Measurements from ENCODE around the gene GADD45B.
A peak's percentile ranks its signal among the peaks of the same experiment; 100 is the strongest.

Gene GADD45B, protein sequence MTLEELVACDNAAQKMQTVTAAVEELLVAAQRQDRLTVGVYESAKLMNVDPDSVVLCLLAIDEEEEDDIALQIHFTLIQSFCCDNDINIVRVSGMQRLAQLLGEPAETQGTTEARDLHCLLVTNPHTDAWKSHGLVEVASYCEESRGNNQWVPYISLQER

DNA sequence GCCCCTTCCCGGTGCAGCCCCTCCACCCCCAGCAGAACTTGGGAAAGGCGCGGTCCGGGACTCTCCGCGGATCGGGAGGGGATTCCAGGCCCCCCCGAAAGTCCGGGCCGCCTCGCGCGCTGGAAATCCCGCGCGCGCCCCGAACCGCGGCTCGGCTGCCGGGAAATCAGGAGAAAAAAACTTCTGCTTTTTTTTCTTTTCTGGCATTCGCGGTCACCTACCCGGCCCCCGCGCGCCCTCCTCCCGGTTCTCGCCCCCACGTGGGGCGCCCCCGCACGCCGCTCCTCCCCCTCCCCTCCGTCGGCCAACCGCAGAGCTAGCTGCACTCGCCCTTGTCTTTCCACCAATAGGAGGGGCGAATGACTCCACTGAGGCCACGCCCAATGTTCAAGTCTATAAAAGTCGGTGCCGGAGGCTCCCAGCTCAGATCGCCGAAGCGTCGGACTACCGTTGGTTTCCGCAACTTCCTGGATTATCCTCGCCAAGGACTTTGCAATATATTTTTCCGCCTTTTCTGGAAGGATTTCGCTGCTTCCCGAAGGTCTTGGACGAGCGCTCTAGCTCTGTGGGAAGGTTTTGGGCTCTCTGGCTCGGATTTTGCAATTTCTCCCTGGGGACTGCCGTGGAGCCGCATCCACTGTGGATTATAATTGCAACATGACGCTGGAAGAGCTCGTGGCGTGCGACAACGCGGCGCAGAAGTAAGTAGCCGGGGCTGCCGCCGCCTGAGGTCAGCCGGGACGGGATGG, at the start of gene GADD45B:
Gene GADD45B (plus strand): TSS at position 426 of the 749 bp plus-strand sequence. CDS start 232 bp downstream, at position 658.
- DNase-seq (ENCODE audit: low read depth in 2 of 2): peak; percentile 94 to 97

DNA sequence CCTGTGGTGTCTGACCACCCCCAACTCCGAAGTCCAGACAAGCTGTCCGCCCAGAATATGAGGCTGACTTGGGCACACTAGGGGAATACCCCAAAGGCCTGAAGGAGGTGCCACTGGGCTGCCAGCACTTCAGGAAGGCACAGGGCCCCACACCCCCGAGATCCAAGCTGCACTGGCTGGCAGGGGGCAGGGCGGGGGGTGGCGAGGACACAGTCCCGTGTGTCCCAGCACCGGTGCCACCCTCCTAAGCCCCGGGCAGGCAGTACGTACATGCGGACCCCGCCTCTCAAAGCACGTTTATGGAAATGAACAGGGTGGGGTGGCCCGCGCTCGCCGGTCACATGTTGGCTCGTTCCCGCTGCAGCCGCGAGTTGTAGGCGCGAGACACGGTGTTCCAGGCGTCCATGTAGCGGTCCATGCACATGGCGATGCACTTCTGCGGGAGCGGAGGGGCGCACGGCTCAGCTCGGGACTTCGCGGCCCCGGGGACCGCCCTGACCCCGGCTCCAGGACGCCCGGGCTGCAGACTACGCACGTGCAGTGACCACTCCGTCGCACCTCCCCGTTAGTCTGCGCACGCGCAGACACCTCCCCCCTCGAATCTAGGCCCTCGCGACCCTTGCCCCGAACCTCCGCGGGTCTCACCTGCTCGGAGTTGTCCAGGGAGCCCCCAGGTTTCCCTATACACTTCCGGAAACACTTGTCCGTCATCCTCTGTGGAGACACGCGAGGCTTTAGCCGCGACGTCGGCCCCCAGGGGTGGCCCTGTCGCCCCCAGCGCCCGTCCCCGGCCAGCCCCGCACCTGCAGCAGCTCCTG, 49.1 kb upstream of the GADD45B start:
- peak; percentile 35 to 37 for DNase-seq (ENCODE audit: low read depth in 2 of 2)

DNA sequence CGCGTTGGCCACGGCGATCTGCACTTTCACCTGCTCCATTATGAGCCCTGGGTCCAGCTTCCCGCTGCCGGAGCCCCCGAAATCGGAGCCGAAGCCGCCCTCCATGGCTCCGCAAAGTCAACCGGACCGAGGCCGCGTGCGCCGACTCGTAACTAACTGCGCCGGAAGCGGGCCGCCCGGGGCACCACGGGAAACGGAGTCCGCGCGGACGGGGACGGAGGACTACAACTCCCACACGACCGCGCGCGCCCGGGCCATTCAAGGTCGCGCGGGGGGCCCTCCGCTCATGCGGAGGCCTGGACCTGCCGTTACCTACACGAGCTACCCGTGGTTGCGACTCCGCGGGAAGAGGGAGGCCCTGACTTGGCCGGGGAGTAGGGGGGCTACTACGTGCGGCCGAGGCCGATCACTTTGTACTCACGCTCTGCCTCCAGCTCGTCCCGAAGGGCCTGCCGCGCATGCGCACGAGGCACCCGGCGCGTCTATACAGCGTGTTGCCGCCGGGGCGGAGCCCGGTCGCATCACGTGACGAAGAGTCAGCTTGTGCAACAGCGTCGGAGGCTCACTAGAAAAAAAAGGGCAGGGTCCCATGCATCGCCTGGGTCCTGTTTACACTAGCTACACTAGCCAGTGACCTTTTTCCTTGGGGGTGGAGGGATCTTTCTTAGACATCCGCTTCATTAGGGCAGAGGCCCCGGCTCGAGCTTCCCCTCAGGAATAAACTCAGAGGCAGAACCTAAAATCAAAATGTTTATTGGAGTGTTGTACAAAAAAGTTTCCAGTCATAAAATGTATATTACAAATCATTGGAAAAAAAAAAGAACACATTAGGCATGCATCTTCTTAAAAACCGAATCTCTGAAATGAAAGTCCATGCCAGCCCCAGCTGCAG, 48.3 kb upstream of the GADD45B start, which contains the start of gene TIMM13:
Gene TIMM13 (minus strand): TSS at position 158 of the 892 bp plus-strand sequence. CDS start 53 bp downstream, at position 105.
- peak; percentile 93 to 94 for DNase-seq (ENCODE audit: low read depth in 2 of 2)

DNA sequence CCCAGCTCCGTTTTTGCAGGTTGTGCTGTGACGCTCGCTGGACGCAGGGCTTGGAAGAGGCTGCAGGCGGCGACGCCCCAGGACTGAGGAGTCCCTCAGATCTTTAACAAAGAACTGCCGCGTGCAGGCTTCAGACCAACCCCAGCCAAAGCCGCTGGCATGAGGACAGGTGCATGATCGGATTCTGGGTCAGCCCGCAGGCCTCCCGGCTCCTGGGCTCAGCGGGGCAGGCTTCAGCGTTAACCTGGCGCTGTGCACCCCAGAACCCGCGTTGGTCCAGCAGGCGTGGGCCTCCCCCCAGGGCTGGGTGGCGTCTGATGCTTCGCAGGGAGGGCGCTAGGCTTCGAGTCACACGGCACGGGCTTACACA, 47.6 kb upstream of the GADD45B start:
- no peak for DNase-seq (ENCODE audit: low read depth in 2 of 2)

DNA sequence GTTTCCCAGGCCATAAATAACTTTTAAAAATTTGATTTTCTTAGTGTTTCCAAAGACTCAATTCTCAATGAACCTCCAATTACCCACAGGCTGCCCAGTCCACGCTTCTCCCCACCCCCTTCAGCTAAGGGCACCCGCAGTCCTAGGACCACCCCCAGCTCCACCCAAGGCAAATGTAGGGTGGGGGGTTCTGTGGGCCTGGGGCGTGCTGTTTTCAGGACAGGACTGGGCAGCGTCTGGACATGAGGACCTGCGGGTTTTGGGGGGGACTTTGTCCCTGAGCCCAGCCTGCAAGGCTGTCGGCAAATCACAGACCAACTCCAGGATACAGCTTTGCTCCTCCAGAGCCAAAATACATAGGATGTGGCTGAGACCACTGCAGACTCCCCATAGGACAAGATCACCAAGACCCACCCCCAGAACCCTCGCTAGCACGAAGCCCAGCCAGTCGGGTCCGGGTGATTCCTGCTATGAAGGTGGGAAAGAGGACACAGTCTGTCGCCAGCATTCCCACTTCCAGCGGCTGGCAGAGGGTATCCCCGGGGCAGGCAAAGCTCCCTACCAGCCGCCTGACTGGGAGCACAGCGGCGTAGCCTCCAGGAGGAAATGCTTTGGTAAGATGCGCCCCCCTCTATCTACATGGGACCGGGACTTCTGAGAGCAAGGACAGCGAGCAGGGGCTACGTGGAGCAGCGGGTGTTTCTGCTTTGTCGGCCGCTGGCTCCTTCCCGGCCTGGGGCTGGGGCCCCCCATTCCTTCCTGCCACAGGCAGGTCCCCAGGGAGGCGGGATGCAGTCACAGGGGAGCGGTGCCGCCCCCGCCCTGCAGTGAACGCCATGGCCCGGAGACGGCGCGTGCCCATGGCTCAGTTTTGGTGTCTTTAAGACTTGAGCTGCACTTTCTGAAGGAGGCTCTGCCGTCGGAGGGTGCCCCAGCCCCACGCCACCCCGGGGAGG, 46.9 kb upstream of the GADD45B start:
- no peak for DNase-seq (ENCODE audit: low read depth in 2 of 2)

DNA sequence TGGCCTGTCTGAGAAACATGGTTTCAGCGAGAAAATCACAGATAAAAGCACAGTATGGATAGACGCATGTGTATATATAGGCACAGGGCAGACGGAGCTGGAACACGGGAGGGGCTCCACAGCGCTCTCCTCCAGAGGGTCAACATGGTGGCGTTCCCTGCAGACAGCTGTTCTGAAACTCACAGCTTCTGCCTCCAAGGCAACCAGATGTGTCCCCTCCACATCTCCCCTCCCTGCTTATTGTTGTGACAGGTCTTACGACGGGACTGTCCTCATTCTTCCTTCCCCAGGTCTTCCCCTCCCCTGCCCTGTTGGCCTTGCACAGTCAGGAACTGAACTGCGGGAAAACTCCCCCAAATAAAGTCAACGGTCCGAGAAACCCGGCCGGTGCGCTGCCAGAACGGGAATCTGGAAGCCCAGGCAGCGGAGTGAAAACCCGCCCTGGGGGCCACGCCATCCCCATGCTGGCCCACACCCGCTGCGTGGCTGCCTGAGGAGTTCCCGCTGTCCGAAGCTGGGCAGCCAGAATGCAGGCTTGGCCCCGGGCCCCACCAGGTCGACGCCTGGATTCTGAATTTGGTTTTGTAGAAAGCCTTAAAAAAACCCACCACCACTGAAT, 45.9 kb upstream of the GADD45B start:
- DNase-seq (ENCODE audit: low read depth in 2 of 2): no peak

DNA sequence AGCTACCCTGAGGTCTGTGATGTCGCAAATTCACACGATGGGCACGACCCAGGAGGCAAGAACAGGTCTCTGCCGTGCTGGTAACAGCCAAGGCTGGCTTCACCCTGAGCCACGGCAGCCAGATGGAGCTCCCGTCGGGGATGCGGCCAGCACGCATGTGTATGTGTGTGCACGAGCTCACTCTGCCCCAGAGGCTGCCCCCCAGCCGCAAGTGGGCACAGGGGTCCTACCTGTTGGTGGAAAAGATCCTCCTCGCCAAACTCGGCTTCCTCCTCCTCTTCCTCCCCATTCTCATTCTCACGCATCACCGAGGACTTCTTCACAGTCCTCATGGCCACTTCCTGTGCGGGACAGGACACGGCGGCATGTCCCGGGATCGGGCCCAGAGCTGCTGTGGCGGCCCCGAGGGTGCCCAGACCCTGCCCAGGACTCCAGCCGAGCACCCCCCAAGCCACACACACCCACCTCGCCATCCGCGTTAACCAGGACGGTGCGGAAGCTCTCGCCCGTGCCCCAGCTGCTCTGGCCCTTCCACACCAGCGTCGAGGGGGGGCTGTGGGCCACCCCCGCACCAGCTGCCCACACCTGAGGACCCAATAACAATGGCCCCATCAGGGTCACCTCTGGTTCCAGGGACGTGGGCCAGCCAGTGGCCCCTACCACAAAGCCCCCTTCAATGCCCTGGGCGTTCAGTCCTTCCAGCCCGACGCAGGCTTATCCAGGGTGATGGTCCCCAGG, 44.4 kb upstream of the GADD45B start:
- no peak for DNase-seq (ENCODE audit: low read depth in 2 of 2)

DNA sequence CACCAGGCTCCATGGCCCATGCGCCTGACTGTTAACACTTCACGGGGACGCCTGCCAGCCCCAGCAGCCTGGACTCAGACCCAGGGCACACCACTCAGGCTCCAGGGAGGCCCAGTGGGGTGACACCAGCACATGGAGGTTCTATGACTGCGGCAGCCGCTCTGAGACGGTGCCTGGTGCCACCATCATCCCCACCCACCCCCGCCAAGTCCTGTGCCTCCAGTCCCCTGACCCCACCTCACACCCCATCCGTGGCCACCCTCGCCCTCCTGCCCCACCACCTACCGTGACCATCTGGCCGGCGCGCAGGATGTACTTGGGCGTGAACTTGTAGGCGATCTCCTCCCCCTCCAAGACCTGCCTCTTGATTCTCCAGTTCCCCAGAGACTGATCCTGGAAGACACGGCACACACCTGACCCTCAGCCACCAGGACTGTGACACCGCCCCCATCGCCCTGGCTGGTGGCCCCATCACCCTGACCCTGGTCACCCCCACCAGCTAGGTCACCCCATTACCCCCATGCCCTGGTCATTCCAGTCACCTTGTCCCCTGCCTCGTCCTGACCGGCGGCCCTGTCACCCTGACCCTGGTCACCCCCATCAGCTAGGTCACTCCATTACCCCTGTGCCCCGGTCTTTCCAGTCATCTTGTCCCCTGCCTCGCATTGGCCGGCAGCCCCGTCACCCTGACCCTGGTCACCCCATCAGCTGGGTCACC, 43.6 kb upstream of the GADD45B start:
- DNase-seq (ENCODE audit: low read depth in 2 of 2): no peak

DNA sequence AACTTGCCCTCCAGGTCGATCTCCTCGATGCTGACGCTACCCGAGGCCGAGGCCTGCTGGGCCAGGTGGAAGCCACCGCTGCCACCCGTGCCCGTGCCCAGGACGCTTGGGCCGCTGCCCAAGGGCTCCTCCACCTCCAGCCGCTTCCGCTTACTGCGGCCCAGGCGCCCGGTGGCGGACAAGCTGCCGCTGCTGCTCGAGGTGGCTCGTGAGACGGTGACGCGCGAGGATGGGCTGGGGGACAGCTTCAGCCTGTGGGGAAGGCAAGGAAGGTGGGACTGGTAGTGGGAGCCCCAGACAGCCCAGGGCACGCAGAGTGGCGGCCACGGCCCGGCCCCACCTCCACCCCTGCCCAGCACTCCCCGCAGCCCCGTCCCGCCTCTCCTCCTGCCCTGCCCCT, 42.1 kb upstream of the GADD45B start:
- no peak for DNase-seq (ENCODE audit: low read depth in 2 of 2)

DNA sequence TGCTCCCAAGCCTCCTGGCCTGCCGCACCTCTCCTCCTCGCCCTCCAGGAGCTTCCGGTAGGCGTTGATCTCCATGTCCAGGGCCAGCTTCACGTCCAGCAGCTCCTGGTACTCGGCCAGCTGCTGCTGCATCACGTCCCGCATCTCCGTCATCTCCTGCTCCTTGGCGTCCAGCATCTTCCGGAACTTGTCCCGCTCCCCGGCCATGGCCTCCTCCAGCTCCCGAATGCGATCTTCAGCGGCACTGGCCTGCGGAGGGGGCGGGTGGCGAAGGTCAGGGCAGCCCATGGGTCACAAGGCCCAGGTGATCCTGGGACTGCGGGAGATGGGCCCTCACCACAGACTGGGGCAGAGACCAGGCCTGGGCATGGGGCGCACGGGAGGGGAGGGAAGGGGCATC, 41.7 kb upstream of the GADD45B start:
- no peak for DNase-seq (ENCODE audit: low read depth in 2 of 2)

DNA sequence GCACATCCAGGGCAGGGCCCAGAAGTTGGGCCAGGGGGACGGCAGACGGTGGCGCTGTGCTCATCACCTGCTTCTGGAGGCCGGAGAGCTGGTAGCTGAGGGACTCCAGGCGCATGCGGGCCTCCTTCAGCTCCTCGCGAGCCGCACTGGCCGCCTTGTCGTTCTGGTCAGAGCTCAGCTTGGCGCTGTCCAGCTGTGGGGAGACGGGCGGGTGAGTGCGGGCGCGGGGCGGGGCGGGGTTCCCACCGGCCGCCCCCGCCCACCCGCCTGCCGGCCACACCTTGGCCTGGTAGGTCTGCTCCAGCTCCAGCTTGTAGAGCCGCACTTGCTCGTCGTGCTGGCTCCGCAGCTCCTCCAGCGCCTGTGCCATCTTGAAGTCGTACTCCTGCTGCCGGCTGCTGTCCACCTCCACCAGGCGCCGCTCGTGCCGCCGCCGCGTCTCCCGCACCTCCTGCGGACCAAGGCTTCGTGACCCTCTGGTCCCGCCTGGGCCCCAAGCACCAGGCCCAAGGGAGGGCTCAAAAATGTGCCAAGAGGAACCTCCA, 41.1 kb upstream of the GADD45B start:
- no peak for DNase-seq (ENCODE audit: low read depth in 2 of 2)

DNA sequence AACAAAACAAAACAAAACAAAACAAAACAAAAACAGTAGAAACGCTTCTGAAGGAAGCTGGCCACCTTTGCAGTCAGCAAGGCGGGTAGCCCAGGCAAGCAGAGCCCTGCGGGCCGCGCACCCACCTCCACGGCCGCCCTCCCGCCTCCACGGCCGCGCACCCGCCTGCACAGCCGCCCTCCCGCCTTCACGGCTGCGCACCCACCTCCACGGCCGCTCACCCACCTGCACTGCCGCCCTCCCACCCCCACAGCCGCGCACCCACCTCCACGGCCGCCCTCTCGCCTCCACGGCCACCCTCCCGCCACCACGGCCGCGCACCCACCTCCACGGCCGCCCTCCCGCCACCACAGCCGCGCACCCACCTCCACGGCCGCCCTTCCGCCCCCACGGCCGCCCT, 39.5 kb upstream of the GADD45B start:
- no peak for DNase-seq (ENCODE audit: low read depth in 2 of 2)

DNA sequence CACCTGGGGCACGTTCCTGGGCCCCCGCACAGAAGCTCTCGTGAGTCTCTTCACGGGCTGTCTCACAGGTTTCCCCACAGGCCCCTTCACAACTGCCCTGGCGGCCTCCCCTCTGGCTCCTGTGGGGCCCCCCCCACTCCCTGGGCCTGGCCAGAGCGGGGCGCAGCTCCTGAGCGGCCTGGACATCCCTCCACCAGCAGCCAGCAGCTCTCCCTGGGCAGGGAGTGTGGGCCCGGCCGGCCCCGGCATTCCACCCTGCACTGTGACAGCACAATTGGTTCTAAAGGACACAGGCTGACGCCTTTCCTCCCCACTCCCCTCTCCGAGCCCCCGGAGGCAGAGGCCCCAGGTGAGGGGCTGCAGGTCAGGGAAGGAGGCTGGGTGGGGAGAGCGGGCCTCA, 39.0 kb upstream of the GADD45B start:
- DNase-seq (ENCODE audit: low read depth in 2 of 2): no peak

DNA sequence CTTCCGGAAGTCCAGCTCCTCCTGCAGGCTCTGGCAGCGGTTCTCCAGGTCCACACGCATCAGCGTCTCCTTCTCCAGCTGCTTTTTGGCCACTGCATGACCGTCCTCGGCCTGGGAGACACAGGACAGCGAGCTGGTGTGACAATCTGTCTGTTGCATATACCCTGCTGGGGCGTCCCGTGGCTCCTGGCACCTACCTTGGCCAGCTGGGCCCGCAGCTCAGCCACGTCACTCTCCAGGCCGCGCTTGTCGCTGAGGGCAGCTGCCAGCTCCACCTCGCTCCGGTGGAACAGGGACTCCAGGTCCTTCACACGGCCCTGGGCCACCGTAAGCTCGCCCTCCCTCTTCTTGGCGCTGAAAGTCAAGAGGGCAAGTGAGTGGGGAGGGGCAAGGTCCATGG, 37.7 kb upstream of the GADD45B start:
- DNase-seq (ENCODE audit: low read depth in 2 of 2): no peak

DNA sequence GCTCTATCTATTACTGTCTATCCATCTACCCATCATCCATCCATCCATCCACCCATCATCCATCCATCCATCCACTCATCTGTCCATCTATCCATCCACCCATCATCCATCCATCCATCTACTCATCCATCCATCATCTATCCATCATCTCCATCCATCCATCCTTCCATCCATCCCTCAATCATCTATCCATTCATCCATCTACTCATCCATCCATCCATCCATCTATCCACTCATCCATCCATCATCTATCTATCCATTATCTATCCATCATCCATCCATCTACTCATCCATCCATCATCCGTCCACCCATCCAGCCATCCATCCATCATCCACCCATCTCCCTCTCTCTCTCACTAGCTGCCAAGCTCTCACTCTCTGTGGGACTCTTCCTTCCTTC, 35.4 kb upstream of the GADD45B start:
- no peak for DNase-seq (ENCODE audit: low read depth in 2 of 2)

DNA sequence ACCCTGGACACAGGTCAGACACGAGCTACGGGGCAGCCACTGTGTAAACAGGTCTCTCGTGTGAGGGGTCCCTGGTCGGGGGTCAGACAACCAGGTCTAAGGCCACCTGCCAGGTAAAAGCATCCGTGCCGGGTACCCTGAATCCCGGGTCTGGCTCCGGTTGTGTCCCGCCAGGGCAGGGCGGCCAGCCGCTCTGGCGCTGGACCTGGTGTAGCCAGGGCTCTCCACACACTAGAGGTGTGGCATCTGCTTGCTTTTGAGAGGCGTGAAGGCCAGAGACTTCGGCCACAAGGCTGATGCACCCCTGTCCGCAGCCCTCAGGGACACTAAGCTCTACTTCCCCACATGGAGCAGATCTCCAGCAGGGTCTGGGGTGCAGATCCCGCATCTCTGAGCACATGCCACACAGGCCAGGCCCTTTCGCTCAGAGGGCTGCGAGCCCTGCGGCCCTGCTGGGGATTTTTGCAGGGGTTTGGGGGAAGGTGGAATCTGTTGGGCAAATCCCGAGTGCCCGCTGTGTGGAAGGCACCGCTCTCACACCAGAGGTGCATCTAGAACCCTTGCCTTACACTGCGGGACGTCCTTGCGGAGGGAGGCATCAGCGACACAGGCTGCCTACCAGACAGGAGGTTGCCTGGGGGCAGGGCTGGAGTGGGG, 34.7 kb upstream of the GADD45B start:
- DNase-seq (ENCODE audit: low read depth in 2 of 2): no peak

DNA sequence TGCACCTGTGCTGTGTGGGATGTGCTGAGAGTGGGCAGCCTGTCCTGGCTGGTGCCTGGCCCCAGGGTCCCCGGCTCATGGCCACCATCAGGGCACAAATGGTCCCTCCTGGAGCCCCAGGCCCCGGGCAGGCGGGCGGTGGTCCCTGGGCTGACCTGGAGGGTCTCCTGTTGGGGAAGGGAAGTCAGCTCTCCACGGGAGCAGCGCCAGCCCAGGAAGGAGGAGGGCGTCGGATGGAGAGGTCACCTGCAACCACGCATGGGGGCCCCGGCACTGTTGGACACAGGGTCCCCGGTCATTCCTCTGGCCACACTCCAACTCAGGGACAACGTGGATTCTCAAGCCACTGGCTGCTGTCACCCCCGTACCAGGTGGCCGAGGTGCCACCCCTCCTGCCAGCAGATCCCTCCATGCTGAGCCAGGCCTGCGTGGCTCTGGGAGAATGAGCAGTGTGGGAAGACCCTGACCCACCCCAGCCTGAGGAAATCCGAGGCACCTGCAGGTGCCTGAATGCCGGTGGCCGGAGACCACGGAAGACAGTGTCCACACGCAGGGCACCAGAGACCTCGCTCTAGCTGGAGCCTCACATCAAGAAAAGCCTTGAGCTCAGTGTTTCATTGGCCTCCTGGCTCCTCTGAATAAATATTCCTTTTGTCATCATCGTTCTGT, 32.7 kb upstream of the GADD45B start:
- no peak for DNase-seq (ENCODE audit: low read depth in 2 of 2)
